ENCODE measurements around the gene HSPA9.

The HSPA9 gene

DNA sequence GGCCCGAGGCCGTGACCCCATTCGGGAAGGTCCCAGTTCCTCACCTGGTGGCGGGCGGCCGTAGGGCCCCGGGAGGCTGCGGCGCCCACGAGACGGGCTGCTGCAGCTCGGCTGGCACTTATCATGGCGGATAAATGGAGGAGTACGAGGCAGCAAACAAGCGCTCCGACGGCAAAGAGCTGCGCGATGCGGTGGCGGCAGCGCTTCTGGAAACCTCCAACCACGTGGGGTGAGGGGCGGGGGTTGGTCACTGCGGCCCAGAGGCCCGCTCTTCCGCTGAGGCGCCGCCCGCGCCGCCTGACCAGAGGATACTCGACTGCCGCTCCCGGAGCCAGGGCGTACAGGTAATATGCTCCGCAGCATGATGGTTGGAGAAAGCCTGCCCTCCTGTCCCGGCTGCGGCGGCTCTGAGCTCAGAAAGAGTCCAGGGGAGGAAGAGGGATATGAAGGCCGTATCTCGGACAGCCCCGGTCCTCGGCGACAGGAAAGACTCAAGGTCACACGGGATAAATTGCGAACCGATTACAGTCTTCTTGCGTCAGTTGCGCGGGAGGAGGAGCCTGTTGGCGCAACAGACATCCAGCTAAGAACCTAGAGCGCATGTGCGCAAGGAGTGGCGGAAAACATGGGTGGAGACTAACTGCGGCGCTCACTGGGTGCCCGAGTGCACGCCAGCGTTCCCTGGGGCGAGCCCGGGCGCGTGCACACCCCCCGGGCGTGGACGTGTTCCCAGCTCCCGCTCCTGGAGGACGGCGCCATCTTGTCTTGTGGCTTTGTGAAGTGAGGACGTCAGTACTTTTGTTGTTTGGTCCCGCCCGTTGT, at the start of gene HSPA9:
TSS of gene HSPA9 (minus strand) at position 208 of the 822 bp plus-strand sequence. CDS start at position 125, 83 bp downstream.
- in situ Hi-C loops (cut with MboI; ENCODE audit: low pct_unique_long_range_greater_than_20kb, low sequenced_read_pairs, unreplicated experiment): no loop called here
- TF ChIP-seq, protein P1, sequence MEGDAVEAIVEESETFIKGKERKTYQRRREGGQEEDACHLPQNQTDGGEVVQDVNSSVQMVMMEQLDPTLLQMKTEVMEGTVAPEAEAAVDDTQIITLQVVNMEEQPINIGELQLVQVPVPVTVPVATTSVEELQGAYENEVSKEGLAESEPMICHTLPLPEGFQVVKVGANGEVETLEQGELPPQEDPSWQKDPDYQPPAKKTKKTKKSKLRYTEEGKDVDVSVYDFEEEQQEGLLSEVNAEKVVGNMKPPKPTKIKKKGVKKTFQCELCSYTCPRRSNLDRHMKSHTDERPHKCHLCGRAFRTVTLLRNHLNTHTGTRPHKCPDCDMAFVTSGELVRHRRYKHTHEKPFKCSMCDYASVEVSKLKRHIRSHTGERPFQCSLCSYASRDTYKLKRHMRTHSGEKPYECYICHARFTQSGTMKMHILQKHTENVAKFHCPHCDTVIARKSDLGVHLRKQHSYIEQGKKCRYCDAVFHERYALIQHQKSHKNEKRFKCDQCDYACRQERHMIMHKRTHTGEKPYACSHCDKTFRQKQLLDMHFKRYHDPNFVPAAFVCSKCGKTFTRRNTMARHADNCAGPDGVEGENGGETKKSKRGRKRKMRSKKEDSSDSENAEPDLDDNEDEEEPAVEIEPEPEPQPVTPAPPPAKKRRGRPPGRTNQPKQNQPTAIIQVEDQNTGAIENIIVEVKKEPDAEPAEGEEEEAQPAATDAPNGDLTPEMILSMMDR (IDR thresholded peaks at IDR 0.05; ENCODE audit: extremely low read depth, insufficient read depth, missing control alignments): no peak
- DNase-seq (ENCODE audit: low spot score): peak; percentile 99

DNA sequence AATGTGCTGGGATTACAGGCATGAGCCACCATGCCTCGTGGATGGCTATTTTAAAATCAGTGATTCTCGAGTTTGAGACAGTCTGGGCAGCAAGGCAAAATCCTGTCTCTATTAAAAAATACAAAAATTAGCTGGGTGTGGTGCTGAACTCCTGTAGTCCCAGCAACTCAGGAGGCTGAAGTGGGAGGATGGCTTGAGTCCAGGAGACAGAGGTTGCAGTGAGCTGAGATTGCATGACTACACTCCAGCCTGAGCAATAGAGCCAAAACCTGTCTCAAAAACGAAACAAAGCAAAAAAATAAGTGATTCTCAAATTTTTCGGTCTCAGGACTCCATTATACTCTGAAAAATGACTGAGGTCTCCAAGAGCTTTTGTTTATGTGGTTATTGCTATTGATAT, 47.9 kb upstream of the HSPA9 start:
- in situ Hi-C loops (cut with MboI; ENCODE audit: low pct_unique_long_range_greater_than_20kb, low sequenced_read_pairs, unreplicated experiment): no loop called here
- TF ChIP-seq, protein P1 (IDR thresholded peaks at IDR 0.05; ENCODE audit: extremely low read depth, insufficient read depth, missing control alignments): no peak
- DNase-seq (ENCODE audit: low spot score): no peak

DNA sequence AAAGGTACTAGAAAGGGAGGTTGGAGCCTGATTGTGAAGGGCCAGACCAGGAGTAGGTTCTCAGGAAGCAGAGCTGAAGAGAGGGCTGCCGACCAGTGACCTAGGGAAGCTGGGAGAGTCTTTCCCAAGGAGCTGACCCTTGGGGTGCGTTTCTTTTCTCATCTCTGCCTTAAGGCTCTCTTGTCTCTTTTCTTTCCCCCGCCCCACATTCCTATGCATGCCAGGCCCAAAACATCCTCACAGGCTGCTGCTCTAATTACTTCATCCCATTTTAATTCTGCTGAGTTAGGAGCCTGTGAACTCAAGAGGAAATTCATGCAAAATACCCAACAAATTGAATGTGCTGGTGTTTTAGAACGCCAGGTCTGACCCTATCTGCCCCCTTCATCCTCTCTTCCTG, 46.9 kb upstream of the HSPA9 start:
- no peak for DNase-seq (ENCODE audit: low spot score)
- TF ChIP-seq, protein P1 (IDR thresholded peaks at IDR 0.05; ENCODE audit: extremely low read depth, insufficient read depth, missing control alignments): no peak
- in situ Hi-C loops (cut with MboI; ENCODE audit: low pct_unique_long_range_greater_than_20kb, low sequenced_read_pairs, unreplicated experiment): no loop called here

DNA sequence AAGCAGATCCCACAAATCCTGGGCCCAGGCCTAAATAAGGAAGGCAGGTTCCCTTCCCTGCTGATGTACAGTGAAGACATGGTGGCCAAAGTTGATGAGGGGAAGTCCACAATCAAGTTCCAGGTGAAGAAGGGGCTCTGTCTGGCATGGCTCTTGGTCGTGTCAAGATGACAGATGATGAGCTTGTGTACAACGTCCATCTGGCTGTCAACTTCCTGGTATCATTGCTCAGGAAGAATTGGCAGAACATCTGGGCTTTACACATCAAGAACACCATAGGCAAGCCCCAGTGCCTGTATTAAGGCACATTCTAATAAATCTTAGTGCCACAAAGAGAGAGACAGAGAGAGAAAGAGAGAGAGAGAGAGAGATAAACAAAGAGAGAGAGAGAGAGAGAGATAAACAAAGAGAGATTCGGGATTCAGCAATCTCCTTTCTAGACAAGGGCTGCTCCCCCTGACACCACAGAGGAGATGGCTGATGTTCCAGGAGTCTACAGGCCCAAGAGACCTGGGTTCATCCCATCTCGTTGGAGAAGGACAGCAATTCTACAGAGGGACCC, 45.5 kb upstream of the HSPA9 start:
- TF ChIP-seq, protein P1 (IDR thresholded peaks at IDR 0.05; ENCODE audit: extremely low read depth, insufficient read depth, missing control alignments): no peak
- in situ Hi-C loops (cut with MboI; ENCODE audit: low pct_unique_long_range_greater_than_20kb, low sequenced_read_pairs, unreplicated experiment): no loop called here
- no peak for DNase-seq (ENCODE audit: low spot score)

DNA sequence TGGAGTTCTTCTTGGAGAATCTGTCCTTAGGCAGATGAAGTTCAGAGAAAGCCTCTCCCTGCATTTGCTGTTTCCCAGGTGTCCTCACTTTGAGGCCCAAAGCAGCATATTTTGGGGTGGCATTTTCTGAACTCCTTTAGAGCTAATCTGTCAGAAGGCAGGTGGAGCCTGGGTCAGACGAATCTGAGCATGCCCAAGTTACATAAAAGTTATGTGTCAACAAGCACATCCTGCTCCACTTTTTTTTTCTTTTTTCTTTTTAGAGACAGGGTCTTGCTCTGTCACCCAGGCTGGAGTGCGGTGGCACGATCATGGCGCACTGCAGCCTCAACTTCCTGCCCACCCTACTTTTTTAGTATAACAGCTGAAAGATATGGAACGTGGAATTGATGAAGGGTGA, 41.3 kb upstream of the HSPA9 start:
- DNase-seq (ENCODE audit: low spot score): no peak
- in situ Hi-C loops (cut with MboI; ENCODE audit: low pct_unique_long_range_greater_than_20kb, low sequenced_read_pairs, unreplicated experiment): no loop called here
- TF ChIP-seq, protein P1 (IDR thresholded peaks at IDR 0.05; ENCODE audit: extremely low read depth, insufficient read depth, missing control alignments): no peak

DNA sequence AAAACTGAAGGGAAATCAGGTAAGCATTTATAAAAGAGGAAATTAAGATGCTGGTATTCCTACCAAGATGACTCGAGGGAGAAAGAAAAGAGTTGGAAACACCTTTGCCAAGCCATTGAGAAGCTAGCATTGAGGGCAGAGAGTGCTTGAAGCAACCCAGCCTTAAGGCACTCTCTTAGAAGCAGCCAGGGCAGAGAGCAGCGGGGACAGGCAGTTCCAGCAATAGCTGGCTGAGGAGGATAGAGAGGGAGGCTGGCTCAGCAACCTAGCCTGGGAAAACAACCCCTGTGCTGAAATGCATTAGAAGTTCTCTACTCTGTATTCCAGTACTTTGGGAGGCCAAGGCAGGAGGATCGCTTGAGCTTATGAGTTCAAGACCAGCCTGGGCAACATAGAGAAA, 40.3 kb upstream of the HSPA9 start:
- in situ Hi-C loops (cut with MboI; ENCODE audit: low pct_unique_long_range_greater_than_20kb, low sequenced_read_pairs, unreplicated experiment): no loop called here
- TF ChIP-seq, protein P1 (IDR thresholded peaks at IDR 0.05; ENCODE audit: extremely low read depth, insufficient read depth, missing control alignments): no peak
- no peak for DNase-seq (ENCODE audit: low spot score)

All from GM13977 (cell line).